GM18519 (cell line): Measurements from ENCODE around the gene FRZB.
"Not testable (repeated sequence)": the region's sequence is repeated elsewhere in the genome, so short reads cannot be mapped to it uniquely, and the experiment has no call there.

Source experiments
- ATAC-seq: cut with Tn5 transposase; IDR thresholded peaks from one replicate; pipeline ENCODE4 v1.9.1; 2021; ENCODE audit warnings: mild to moderate bottlenecking, moderate library complexity; ENCODE audit not compliant: unreplicated experiment, low FRiP score

The FRZB gene

DNA sequence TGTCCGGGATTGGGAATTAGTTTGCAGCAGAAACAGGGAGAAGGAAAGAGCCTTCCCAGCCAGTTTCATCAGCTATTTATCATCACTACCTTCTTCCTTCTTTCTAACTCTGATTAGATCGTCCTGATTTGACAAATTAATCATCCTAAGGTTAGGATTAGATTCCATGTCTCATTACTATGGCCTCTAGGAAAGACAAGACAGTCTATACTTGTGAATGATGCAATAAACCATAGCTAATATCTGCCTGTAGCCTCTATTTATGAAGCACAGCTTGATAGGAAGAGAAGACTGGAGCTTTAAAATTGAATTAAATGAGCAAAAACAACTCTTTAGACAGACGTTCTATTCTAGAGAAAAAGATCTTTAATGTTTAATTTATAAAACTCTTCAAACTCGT is 25.2 kb upstream of the FRZB start:
- ATAC-seq: no peak

GRCh38 chr2:182890773-182891378 is 24.4 kb upstream of the FRZB start:
- no peak for ATAC-seq

- ATAC-seq: no peak
Measured at GRCh38 chr2:182890305-182890704, 23.9 kb upstream of the FRZB start.

- no peak for ATAC-seq
Measured at GRCh38 chr2:182887753-182888415, 21.4 kb upstream of the FRZB start.

GRCh38 chr2:182887093-182887492 is 20.7 kb upstream of the FRZB start:
- ATAC-seq: no peak

- ATAC-seq: no peak
Measured at GRCh38 chr2:182885771-182886170, 19.3 kb upstream of the FRZB start.

DNA sequence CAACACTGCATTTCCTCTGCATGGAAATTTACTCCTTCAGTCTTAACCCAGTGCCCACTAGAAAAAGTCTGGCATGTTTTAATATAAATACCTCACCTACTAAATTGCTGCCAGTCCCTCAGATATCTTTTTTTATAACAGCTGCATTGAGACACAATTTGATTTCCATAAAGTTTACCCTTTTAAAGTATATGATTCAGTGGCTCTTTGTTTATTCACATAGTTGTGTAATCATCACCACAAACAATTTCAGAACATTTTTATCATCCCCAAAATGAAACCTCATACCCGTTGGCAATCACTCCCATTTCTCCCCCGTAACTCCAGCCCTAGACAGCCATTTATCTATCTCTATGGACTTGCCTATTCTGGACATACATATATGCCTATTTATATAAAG is 17.0 kb upstream of the FRZB start:
- ATAC-seq: no peak

DNA sequence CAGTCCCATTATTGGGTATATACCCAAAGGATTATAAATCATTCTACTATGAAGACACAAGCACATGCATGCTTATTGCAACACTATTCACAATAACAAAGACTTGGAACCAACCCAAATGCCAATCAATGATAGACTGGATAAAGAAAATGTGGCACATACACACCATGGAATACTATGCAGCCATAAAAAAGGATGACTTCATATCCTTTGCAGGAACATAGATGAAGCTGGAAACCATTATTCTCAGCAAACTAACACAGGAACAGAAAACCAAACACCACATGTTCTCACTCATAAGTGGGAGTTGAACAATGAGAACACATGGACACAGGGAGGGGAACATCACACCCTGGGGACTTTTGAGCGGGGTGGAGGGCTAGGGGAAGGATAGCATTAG is 13.7 kb upstream of the FRZB start:
- not testable (repeated sequence) for ATAC-seq

GRCh38 chr2:182876653-182877052 is 10.2 kb upstream of the FRZB start:
- ATAC-seq: not testable (repeated sequence)

- ATAC-seq: no peak
Measured at GRCh38 chr2:182870227-182870626, 3.8 kb upstream of the FRZB start.

GRCh38 chr2:182868054-182868796 is 1.8 kb upstream of the FRZB start:
- ATAC-seq: no peak

DNA sequence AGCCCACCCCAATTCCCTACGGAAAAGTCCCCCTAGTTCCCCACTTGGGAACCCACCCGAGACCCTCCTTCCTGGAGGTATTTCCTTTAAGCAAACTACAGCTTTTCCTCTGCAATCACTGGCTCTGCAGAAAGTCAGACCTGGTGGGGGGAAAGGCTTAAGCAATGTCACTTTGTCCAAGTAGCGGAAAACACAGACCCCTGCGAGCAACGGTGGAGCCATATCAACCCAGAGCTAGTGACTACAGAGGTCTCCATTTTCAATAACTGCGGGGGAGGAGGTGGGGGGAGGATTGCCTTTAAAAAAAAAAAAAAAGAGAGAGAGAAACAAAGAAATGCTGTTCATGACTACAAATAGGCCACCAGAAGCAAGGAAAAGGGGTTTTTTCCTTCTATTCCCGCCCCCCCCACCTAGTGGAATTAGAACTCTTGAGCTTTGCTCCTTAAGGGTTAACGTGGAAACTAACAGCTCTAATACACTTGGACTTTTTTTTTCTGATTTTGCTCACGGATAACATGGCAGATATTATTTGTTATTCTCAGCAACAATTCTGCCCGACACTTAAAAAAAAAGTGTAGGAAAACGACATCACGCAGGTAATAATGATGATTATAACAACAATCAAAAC is 1.1 kb upstream of the FRZB start:
- ATAC-seq: no peak

GRCh38 chr2:182866095-182866460 is 359 bp downstream of the FRZB start:
- no peak for ATAC-seq

- no peak for ATAC-seq
Measured at GRCh38 chr2:182864949-182865570, 1.4 kb downstream of the FRZB start.

DNA sequence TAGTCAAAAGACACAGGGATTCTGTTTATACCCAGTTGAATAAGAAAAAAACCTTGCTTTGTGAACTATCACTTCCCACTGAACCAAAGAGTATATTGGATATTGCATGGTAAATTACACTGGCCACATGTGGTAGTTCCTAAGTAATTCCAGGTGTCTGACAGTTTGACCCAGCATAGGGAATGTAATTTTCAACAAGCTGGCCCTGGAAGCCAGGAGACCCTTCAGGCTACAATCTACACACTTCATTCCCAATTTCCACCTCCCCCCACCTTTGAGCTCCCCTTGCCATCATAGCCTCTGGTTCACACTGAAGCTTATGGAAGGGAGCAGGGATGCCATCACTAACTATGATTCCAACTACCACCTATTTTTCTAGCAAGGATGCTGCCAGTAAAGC is 2.8 kb downstream of the FRZB start:
- no peak for ATAC-seq

- no peak for ATAC-seq
Measured at GRCh38 chr2:182862091-182862490, 4.3 kb downstream of the FRZB start.

- no peak for ATAC-seq
Measured at GRCh38 chr2:182860858-182861257, 5.6 kb downstream of the FRZB start.

DNA sequence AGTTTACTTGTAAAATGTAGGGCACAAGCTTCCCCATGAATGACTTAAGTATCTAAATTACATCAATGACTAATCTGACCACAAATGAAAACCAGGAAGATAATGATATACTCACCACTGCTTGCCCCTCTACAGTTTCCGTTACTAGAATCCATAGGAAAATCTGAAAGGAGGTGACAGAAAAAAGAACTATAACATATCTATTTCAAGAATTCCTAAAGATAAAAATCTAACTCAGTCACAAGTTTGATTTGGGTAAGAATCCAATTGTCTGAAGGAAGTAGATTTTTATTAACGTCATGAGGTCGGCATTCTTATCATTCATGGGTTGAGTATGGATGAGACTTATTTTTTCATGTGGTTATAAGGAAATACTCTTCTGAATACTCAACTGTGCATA is 7.8 kb downstream of the FRZB start:
- ATAC-seq: no peak

DNA sequence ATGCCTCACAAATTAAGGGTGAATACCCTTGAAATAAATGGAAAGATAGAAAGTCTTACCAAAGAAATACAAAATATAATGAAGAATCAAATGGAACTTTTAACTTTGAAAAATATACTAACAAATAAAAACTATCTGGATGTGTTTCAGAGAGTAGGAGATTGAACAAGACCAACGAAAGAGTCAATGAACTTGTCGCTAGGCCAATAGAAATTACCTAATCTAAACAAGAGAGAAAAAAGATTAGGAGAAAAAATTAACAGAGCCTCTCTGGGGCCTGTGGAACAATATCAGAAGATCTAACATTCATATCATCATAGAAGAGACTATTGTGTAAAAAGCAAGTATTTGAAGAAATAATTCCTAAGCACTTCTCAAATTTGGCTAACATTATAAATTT is 11.1 kb downstream of the FRZB start:
- no peak for ATAC-seq

- no peak for ATAC-seq
Measured at GRCh38 chr2:182854375-182855105, 11.9 kb downstream of the FRZB start.
